Kidney epithelial cell (primary cell): ENCODE measurements around the gene NFIA. TPM values are rescaled to one million over a fixed set of nuclear protein-coding genes. Genes with fewer than 3 reads are reported as not detected.

Source experiments
- DNase-seq: peaks from one replicate; pipeline ENCODE4 v3.0.0-alpha.2; 2010; ENCODE audit warnings: low read depth
- H3K27me3 ChIP-seq: 2 replicates; pipeline ENCODE4 v1.6.0; 2011; ENCODE audit warnings: low read length; ENCODE audit not compliant: control insufficient read depth, insufficient read depth
- H3K36me3 ChIP-seq: 2 replicates; pipeline ENCODE4 v1.5.1; 2011; ENCODE audit warnings: low read length; ENCODE audit not compliant: control insufficient read depth, insufficient read depth
- H3K4me3 ChIP-seq: 2 replicates; pipeline ENCODE4 v1.5.1; 2011; ENCODE audit warnings: low read depth, mild to moderate bottlenecking, control low read depth, low read length
- CTCF ChIP-seq: IDR thresholded peaks from 2 replicates; pipeline ENCODE4 v1.5.1; 2011; ENCODE audit warnings: mild to moderate bottlenecking, moderate library complexity, low read length, control low read depth, inconsistent platforms; ENCODE audit not compliant: insufficient read depth, poor library complexity, severe bottlenecking
- total RNA-seq: library from RNA; depleted of rRNA; stranded (reverse); fragments of >200 nt; gene quantifications from 2 replicates; pipeline ENCODE4 v1.2.3, GENCODE V29; 2015

NFIA gene
- total RNA-seq, 1 donor from 2014 or later = 3.5 TPM

- H3K36me3 ChIP-seq = no peaks in the 10 kb centered on the region
- DNase-seq = no peak
- no peak overlapping the region for H3K4me3 ChIP-seq
- TF ChIP-seq CTCF = no peak
- peaks cover 7% of the 10 kb centered on the region for H3K27me3 ChIP-seq
Measured at GRCh38 chr1:61047061-61047460, 35.3 kb upstream of the NFIA start.

- DNase-seq = peak; percentile 41
- peak; percentile 95 for TF ChIP-seq CTCF
- H3K4me3 ChIP-seq = peak overlapping the region; percentile 65
Measured at GRCh38 chr1:61049850-61050540, 32.4 kb upstream of the NFIA start.

GRCh38 chr1:61050541-61051442, 31.6 kb upstream of the NFIA start:
- Histone ChIP-seq H3K27me3 (peaks cover 21% of the 10 kb centered on the region), H3K36me3 (no peaks in the 10 kb centered on the region), H3K4me3 (peak overlapping the region; percentile 65)
- no peak for DNase-seq
- no peak for TF ChIP-seq CTCF

More at GRCh38 chr1:61049850-61050540, 32.4 kb upstream of the NFIA start:
- H3K27me3 ChIP-seq = peaks cover 21% of the 10 kb centered on the region
- no peaks in the 10 kb centered on the region for H3K36me3 ChIP-seq

- H3K27me3 ChIP-seq = peaks cover 21% of the 10 kb centered on the region
- no peaks in the 10 kb centered on the region for H3K36me3 ChIP-seq
- H3K4me3 ChIP-seq = peak overlapping the region; percentile 65
- no peak for DNase-seq
- no peak for TF ChIP-seq CTCF
Measured at GRCh38 chr1:61051443-61051718, 31.0 kb upstream of the NFIA start.

GRCh38 chr1:61051719-61052394, 30.5 kb upstream of the NFIA start:
- Histone ChIP-seq H3K27me3 (peaks cover 21% of the 10 kb centered on the region), H3K4me3 (no peak overlapping the region), H3K36me3 (no peaks in the 10 kb centered on the region)
- no peak for DNase-seq
- TF ChIP-seq CTCF = no peak
